Suppressor macrophage treated with lipopolysaccharide for 1 hour (primary cell): ENCODE data around the gene TMCO4.

Experiments
- DNase-seq, 3 donors: peaks; one replicate each; pipeline ENCODE4 v3.0.0-alpha.2; 2020 to 2022

Gene TMCO4

DNA sequence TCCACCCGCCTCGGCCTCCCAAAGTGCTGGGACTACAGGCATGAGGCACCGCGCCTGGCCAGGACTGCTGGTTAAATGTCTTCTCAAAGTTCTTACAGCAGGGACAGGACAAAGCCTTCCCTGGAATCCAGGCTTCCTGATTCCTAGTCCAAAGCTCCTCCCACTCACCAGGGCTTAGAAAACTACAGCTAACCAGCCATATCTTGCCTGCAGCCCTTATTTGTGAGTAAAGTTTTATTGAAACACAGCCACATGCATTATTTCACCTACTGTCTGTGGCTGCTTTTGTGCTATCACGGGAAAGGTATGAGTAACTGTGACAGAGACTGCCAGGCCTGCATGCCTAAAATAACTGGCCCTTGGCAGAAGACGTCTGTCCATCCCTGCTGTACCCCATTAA is 24.4 kb downstream of the TMCO4 start:
- DNase-seq: no peak

- DNase-seq: no peak
Observed at GRCh38 chr1:19774180-19774785, 25.4 kb downstream of the TMCO4 start.

DNA sequence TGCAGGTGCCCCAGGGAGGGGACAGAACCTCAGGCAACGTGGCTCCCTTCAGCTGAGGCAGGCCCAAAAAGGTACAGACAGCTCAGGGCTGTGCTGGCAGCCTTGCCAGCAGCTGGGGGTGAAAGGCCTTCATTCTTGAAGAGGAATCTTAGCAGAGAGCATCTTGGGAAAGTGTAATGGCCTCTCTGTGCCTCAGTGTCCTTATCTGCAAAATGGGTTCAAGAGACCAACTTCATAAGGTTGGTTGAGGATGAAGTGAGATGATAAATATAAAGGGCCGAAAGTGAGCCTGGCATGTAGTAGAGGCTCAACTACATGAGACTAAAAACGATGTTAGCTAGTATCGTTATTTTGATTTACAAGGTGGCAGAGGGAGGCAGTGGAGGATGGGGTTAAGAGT is 26.2 kb downstream of the TMCO4 start:
- no peak for DNase-seq

GRCh38 chr1:19772053-19772452 is 27.7 kb downstream of the TMCO4 start:
- DNase-seq: no peak

DNA sequence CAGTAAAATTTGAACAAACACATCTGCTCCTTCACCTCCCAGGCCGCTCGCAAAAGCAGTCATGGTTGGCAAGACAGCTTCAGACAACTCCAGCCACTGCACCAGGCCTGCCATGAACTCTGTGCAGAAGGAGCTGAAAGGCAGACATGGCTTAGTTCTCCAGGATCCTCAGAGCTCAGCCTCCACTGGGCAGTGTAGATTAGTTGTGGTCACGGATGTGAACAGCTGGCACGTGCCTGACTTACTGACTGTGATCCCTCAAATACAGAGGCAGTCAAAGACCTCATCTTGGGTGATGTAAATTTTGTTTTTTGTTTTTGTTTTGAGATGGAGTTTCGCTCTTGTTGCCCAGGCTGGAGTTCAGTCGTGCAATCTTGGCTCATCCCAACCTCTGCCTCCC is 28.4 kb downstream of the TMCO4 start:
- DNase-seq: no peak

GRCh38 chr1:19770436-19771190 is 29.1 kb downstream of the TMCO4 start:
- no peak for DNase-seq

DNA sequence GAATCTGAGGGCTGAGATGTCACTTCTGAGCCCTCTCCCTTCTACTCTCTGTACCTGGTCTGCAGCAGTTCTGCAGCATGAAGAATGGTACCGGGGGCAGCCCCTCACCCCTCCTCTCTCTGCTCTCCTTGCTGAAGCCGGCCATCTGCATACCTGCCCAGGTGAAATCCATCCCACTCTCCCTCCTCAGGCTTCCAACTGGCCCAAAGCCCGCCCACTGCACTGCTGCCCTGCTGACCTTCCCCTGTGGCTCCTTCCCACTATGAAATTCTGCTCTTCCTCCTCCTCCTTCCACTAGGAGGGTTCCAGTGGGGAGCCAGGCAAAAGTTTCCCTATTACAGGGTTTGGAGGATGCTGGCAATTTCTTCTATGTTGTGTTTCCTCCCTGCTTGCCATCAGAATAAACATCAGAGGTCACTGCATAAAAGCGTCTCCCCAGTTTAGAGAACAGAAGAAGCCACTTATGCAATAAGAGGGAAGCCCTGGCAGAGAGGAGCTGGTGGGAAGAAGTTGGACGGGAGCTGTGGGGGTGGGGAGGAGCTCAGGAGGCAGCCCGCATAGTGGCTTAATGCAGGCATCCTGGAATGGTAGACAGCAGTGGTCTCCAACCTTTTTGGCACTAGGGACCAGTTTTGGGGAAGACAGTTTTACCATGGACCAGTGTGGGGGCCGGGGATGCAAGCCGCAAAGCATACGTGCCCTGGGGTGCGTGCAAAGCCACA is 30.3 kb downstream of the TMCO4 start:
- DNase-seq: peak in 2 of 3 donors; percentile 2 to 15

DNA sequence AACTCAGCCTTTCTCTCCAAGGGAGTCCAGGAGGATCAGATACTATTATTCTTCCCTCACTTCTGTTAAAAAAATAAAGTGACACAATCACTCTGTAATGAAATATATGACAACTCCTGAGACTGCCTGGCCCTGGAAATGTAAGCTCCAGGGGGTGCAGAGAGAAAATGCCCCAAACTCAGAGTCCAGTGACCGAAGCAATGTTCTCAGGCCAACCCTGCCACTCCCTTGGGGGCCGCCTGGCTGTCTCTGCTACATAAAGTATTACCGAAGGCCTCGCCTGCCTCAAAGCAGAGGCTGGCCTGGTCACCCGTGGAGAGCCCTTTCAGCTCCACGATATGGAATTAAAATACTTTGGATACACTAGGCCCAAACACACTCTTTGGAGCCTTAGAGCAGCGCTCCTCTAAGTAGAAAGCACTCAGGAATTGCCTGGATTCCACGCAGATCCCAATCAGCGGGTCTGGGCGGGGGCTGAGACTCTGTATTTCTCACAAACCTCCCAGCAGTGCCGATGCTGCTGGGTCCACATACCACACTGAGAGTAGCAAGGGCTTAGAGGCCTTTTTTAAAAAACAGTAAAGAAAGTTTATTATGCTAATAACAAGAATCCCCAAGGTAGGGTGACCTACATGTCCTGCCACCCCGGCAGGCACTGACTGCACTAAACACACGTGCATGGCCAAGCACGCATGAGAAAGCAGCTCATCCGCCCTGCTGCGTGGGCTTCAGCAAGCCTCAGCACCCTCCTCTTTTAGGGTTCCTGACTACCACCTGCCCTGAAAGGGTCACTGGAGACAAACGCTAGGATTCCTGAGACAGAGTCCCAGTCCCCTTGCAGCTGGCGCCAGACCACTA is 31.1 kb downstream of the TMCO4 start:
- DNase-seq: no peak

GRCh38 chr1:19765623-19766022 is 34.1 kb downstream of the TMCO4 start:
- DNase-seq: peak; percentile 25 to 52 (median 25)

GRCh38 chr1:19764848-19765247 is 34.9 kb downstream of the TMCO4 start:
- DNase-seq: no peak

- peak; percentile 23 to 56 (median 36) for DNase-seq
Observed at GRCh38 chr1:19762175-19762779, 37.4 kb downstream of the TMCO4 start.

DNA sequence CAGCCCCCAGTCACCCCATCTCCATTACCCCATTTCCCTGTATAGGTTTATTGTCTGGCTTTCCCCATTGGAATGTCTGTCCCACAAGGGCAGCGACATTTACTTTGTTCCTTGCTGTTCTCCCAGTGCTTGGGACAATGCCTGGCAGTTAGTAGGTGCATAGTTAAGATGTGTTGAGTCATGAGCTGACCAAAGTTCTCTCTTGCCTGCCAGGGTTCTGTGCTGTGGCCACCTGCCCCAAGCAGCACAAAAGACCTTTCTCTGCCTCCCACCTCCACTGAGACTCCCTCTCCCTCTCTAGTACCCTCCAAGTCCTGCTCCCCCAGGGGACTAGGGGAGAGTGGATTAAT is 40.0 kb downstream of the TMCO4 start:
- DNase-seq: no peak

DNA sequence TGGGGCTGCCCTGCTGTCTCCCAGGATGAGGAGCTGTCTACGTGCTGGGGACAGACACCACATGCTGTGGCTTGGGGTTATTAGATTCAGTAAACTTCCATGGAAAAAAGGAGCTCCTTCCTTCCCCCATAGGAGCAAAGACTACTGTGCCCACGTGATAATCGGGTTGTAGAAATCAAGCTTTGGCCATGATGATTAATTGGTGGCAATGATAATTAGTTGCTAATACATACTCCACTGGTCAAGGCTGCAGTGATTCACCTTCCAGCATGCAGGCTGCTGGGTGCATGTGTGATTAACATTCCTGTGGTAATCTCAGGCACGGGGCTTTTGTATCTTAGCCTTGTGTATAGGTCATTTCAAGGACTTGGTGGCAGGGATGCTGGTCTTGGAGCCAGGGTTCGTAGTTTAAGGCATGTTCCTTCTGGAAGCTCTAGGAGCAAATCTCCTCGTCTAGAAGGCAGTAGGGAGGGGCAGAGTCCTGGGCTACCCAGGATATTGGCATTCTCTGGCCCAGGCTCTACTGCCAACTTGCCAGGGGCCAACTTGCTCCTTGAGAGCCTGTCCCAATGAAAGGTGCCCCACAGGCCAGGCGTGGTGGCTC is 41.4 kb downstream of the TMCO4 start:
- no peak for DNase-seq

GRCh38 chr1:19757641-19758040 is 42.1 kb downstream of the TMCO4 start:
- DNase-seq: no peak

DNA sequence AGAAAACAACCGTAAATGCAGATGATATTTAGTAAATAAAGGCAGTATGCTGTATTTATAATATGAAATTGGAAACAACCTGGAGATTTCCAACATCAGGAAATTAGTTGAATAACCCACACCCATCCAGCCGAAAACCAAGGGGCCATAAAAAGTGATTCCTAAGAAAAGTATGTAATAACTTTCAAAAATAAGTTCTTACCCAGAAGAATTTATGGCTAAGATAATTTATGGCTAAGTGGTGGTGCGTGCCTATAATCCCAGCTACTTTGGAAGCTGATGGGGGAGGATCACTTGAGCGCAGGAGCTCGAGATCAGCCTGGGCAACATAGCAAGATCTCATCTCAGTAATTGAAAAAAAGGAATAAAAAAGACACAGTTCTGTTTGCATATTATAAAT is 43.2 kb downstream of the TMCO4 start:
- DNase-seq: no peak

DNA sequence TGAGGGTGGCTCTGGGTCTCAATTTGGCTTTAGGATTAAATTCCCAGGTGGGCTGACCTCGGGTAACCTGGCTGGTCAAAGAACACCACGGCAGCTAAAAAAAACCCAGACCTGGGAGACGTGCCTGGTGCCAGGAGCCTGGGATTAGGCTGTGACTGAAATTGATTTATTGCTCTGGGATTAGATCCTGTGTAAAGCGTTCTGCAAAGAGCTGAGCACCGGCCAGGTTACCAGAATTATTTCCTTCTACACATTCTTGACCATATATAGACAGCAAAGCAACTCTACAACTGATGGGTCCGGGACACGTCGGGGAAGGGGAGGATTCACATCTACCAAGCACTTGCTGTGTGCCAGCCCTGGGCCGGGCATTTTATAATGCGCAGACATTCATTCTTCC is 45.2 kb downstream of the TMCO4 start:
- no peak for DNase-seq

DNA sequence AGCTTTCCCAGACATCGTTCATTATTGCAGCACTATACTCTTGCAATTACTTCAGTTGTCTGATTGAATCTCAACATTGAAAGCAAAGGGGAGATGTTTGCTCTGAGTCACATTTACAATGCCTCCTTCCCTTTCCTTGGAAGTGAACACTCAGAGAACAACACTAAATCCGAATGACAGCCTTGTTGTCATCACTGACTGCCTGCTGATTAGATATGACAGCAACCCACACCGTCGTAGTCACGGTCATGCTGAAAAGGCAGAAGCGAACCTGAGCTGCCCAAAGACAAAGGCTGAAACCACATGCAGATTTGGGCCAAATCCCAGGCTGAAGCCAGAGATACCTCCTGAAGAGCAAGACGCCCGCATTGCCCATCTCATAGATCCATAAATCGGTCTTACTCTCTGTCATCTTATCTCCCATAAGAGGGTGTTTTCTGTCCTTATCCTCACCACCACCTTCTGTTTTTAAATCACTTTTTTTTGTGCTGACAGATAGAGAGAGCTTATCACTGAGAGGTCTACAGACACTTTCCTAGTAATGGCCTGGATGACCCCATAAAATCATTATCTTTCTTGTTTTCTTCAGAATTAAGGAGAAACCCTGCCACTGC is 47.5 kb downstream of the TMCO4 start:
- no peak for DNase-seq

- no peak for DNase-seq
Observed at GRCh38 chr1:19750882-19751276, 48.8 kb downstream of the TMCO4 start.

DNA sequence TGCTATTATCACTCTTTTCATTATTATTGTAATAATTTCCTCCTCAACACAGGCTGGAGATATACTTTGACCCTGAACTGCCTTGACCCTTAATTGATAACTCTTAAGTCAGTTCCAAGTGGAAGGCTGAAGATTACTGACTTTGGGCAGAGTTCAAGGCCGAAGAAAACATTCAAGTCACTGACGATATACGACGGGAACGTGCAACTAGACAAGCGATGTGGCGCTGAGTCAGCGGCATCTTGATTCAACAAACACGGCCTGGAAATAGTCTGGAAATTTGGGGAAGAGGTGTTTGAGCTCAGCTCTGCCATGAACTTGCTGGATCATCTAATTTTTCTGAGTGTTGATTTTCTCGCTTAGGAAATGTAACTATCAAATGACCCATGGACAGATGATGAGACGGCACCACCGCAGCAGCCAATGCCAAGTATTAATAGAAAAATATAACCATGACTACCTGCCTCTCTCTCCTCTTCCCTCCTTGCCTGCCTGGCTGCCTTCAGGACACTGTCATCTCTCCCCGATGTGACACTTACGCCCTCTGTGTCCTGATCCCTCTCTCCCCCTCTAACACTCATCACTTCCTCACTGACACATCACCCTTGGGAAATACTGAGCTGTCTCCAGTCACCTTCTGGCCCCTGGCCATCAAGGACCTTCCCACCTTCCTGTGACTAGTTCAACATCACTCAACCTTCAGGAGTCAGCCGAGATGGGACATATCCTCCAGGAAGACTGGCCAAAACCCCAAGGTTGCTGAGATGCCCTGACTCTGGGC is 49.4 kb downstream of the TMCO4 start:
- DNase-seq: no peak

DNA sequence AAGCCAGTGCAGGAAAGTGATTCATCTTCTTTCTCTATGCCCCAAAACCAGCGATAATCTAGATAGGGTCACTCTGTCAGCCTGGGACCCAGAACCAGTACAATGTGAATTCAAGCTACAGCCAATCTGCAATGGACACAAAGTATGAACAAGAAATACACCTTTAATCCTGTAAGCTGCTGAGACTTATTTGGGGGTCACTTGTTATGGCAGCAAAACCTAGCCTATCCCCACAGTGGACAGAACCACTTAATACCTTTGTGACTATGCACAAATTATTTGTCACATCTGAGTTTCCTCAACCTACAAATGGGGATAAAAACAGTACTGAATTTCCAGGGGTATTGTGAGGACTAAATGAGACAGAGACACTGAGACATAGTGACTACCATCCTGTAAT is 50.0 kb downstream of the TMCO4 start:
- no peak for DNase-seq

DNA sequence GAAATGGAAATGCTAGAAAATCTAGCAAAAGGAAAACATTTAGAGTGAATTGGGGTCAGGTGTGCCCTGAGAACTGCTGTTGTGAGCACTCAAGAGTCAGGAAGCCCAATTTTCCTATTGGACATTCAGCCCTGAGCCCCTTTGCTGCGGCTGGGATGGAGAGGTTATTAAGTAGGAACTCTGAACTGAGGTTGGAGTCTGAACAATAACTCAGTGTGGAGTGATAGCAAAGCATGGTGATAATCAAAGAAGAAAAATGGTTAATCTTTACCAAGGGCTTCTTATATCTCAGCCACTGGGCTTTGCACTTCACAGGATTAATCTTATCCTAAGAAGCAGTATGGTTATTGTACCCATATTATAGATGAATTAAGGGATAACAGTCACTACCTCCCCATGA is 52.0 kb downstream of the TMCO4 start:
- no peak for DNase-seq
